DND-41 (cell line): ENCODE data around the gene FUS.

Experiments
- ATAC-seq: fragments of 200-7000 bp; cut with Tn5 transposase; 3 replicates; pipeline ENCODE4 v1.9.1; 2021; ENCODE audit warnings: low read depth; ENCODE audit not compliant: insufficient read depth
- DNase-seq: peaks from one replicate; pipeline ENCODE4 v3.0.0-alpha.2; 2020
- H2AFZ ChIP-seq: 2 replicates; pipeline ENCODE4 v1.6.0; 2012; ENCODE audit warnings: low read depth, low read length
- H3K27ac ChIP-seq: 2 replicates; pipeline ENCODE4 v1.5.1; 2012; ENCODE audit warnings: low read length, inconsistent platforms
- H3K27me3 ChIP-seq: fragments of 200-600 bp; sonication (generic); 2 replicates; pipeline ENCODE4 v1.6.0; 2012; ENCODE audit warnings: low read length, mild to moderate bottlenecking, inconsistent platforms; ENCODE audit not compliant: insufficient read depth, poor library complexity
- H3K36me3 ChIP-seq: 2 replicates; pipeline ENCODE4 v1.5.1; 2012; ENCODE audit warnings: low read length, inconsistent platforms; ENCODE audit not compliant: insufficient read depth
- H3K4me1 ChIP-seq: 2 replicates; pipeline ENCODE4 v1.5.1; 2012; ENCODE audit warnings: mild to moderate bottlenecking, low read length; ENCODE audit not compliant: insufficient read depth
- H3K4me2 ChIP-seq: 2 replicates; pipeline ENCODE4 v1.6.0; 2012; ENCODE audit warnings: mild to moderate bottlenecking, moderate library complexity, low read length, inconsistent platforms; ENCODE audit not compliant: insufficient read depth
- H3K4me3 ChIP-seq, 2 experiments: fragments of 200-600 bp in 1 of 2; shearing (Covaris generic) in 1 of 2; 2 replicates each; pipeline ENCODE4 v1.5.1; 2012 to 2016; ENCODE audit warnings: inconsistent platforms in 2 of 2, low read length in 2 of 2, mild to moderate bottlenecking in 2 of 2, low read depth in 1 of 2, moderate library complexity in 1 of 2
- H3K79me2 ChIP-seq: 2 replicates; pipeline ENCODE4 v1.6.0; 2012; ENCODE audit warnings: low read length, inconsistent platforms; ENCODE audit not compliant: insufficient read depth
- H3K9ac ChIP-seq: 2 replicates; pipeline ENCODE4 v1.6.0; 2012; ENCODE audit warnings: low read depth, mild to moderate bottlenecking, inconsistent platforms, low read length, moderate library complexity
- H3K9me3 ChIP-seq: 2 replicates; pipeline ENCODE4 v1.5.1; 2012; ENCODE audit warnings: low read length, moderate library complexity, mild to moderate bottlenecking, inconsistent platforms; ENCODE audit not compliant: insufficient read depth, severe bottlenecking
- H4K20me1 ChIP-seq: 2 replicates; pipeline ENCODE4 v1.6.0; 2012; ENCODE audit warnings: low read length; ENCODE audit not compliant: insufficient read depth
- EZH2 ChIP-seq: IDR thresholded peaks from 3 replicates; pipeline ENCODE4 v1.6.1; 2012; ENCODE audit warnings: borderline replicate concordance, low read depth, mild to moderate bottlenecking, moderate library complexity, low read length, inconsistent platforms; ENCODE audit not compliant: severe bottlenecking
- TF ChIP-seq, protein P1 (sequence below): IDR thresholded peaks from 2 replicates; pipeline ENCODE4 v1.5.1; 2012; ENCODE audit warnings: borderline replicate concordance, low read length, moderate library complexity, mild to moderate bottlenecking; ENCODE audit not compliant: poor library complexity, severe bottlenecking; ENCODE audit errors: extremely low read depth

Gene FUS

DNA sequence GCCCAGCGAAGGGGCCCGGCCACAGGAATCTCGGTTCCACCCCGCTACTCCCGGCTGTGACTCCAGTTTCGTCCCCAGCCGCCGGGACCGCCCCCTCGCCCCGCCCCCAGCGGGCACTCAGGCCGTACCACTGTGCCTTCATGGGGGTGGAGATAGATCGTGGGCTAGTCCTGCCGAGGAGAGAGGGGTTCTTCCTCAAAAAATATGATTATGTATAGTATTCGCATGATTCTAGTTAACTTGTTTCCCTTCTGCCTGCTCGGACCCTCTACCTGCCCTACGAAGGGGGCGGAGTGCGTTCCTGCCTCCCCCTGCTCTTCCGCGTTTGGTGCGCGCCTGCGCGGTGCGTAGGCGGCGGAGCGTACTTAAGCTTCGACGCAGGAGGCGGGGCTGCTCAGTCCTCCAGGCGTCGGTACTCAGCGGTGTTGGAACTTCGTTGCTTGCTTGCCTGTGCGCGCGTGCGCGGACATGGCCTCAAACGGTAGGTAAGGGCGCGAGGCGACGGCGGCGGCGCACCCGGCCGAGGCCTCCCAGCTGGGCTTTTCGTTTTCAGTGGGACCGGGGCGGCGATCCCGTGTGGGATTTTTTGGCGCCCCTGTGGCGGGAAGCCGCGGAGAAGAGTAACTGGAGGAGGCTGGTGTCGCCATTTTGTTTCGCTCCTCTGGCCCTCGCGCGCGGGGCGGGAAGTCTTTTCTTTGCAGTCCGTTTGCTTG, at the start of gene FUS:
Gene FUS, plus strand, starts transcription at position 393 of the 713 bp plus-strand sequence. Its CDS starts 76 bp downstream, at position 469.
- peaks cover 48% of the 10 kb centered on the region for H4K20me1 ChIP-seq

DNA sequence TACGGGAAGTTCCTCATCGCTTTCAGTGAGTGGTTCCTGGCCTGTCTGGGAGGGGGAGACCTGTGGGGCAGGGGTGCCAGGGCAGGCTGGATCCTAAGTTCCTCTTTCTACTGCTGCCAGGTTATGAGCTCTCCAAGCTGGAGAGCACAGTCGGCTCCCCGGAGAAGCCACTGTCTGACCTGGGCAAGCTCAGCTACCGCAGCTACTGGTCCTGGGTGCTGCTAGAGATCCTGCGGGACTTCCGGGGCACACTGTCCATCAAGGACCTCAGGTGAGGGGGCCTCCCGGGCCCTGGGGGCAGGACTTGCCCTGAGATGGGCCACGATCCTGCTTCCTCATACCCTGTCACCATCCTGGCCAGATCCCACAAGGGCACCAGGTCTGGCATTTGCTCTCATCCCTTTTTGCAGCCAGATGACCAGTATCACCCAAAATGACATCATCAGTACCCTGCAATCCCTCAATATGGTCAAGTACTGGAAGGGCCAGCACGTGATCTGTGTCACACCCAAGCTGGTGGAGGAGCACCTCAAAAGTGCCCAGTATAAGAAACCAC, 49.5 kb upstream of the FUS start:
- Histone ChIP-seq H3K9ac (no peak overlapping the region), H2AFZ (no peak overlapping the region), H4K20me1 (no peaks in the 10 kb centered on the region), H3K4me2 (no peak overlapping the region), H3K4me3 (no peak overlapping the region), H3K36me3 (peaks cover 50% of the 10 kb centered on the region), H3K79me2 (no peaks in the 10 kb centered on the region), H3K27ac (no peak overlapping the region), H3K4me1 (no peaks in the 10 kb centered on the region), H3K27me3 (no peaks in the 10 kb centered on the region), H3K9me3 (no peaks in the 10 kb centered on the region)
- ATAC-seq (no peak), DNase-seq (no peak)
- no peak for TF ChIP-seq EZH2
- TF ChIP-seq, protein P1, sequence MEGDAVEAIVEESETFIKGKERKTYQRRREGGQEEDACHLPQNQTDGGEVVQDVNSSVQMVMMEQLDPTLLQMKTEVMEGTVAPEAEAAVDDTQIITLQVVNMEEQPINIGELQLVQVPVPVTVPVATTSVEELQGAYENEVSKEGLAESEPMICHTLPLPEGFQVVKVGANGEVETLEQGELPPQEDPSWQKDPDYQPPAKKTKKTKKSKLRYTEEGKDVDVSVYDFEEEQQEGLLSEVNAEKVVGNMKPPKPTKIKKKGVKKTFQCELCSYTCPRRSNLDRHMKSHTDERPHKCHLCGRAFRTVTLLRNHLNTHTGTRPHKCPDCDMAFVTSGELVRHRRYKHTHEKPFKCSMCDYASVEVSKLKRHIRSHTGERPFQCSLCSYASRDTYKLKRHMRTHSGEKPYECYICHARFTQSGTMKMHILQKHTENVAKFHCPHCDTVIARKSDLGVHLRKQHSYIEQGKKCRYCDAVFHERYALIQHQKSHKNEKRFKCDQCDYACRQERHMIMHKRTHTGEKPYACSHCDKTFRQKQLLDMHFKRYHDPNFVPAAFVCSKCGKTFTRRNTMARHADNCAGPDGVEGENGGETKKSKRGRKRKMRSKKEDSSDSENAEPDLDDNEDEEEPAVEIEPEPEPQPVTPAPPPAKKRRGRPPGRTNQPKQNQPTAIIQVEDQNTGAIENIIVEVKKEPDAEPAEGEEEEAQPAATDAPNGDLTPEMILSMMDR: no peak

More for the DNA sequence above, at the start of gene FUS:
- H3K27me3 ChIP-seq: no peaks in the 10 kb centered on the region
- peaks cover 69% of the 10 kb centered on the region for H3K4me1 ChIP-seq
- H3K9ac ChIP-seq: peak within 1 kb of the TSS; percentile 91
- ATAC-seq (peak; percentile 47), DNase-seq (peak; percentile 88)
- H2AFZ ChIP-seq: peak within 1 kb of the TSS; percentile 86
- H3K9me3 ChIP-seq: no peaks in the 10 kb centered on the region
- peak within 1 kb of the TSS; percentile 97 for H3K27ac ChIP-seq
- peaks cover 66% of the 10 kb centered on the region for H3K79me2 ChIP-seq
- peak within 1 kb of the TSS; percentile 80 to 87 for H3K4me3 ChIP-seq
- TF ChIP-seq, protein P1: no peak
- TF ChIP-seq EZH2: no peak
- H3K36me3 ChIP-seq: peaks cover 42% of the 10 kb centered on the region
- peak within 1 kb of the TSS; percentile 98 for H3K4me2 ChIP-seq

DNA sequence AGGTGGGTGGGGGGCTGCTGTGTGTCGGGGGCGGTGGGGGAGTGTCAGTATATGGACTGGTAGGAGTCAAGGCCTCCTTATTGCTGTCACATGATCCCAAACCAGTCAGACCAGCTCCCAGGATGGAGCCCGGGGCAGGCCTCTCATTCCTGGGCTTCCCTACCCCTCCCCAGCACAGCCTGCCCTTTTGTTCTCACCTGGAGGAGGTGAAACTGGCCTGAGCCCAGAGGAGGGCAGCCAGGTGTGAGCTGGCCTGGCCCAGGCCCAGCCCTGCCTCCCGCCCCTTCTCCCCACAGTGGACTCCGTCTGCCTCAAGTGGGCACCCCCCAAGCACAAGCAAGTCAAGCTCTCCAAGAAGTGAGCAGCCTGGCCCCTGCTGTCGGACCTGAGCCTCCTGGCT, 49.0 kb upstream of the FUS start:
- Histone ChIP-seq H3K4me1 (no peaks in the 10 kb centered on the region), H3K27ac (no peak overlapping the region), H3K27me3 (no peaks in the 10 kb centered on the region), H3K4me2 (no peak overlapping the region), H4K20me1 (no peaks in the 10 kb centered on the region), H2AFZ (no peak overlapping the region), H3K4me3 (no peak overlapping the region), H3K79me2 (no peaks in the 10 kb centered on the region), H3K36me3 (peaks cover 50% of the 10 kb centered on the region), H3K9me3 (no peaks in the 10 kb centered on the region), H3K9ac (no peak overlapping the region)
- ATAC-seq (no peak), DNase-seq (no peak)
- no peak for TF ChIP-seq EZH2
- TF ChIP-seq, protein P1: no peak
